Uterus (tissue), 4 donors: ENCODE measurements around the gene PLEKHG2. TPM values are rescaled to one million over a fixed set of nuclear protein-coding genes. Genes with fewer than 3 reads are reported as not detected.
A peak's percentile ranks its signal among the peaks of the same experiment; 100 is the strongest.

ENCODE experiments used
- DNase-seq, 2 donors: peaks; one replicate each; pipeline ENCODE4 v3.0.0-alpha.2; 2019 to 2020
- H3K27ac ChIP-seq, 2 donors: fragments of 200-600 bp; sonication (generic); 1 replicate in 1 of 2; 2 replicates in 1 of 2; pipeline ENCODE4 v1.5.1; 2016 to 2018
- H3K27me3 ChIP-seq, 2 donors: fragments of 200-600 bp; sonication (generic); one replicate each; pipeline ENCODE4 v1.5.1; 2018 to 2019; ENCODE audit warnings: control low read depth in 1 of 2
- H3K36me3 ChIP-seq, 2 donors: fragments of 200-600 bp; sonication (generic); one replicate each; pipeline ENCODE4 v1.5.1; 2019; ENCODE audit warnings: control low read depth in 1 of 2
- H3K4me1 ChIP-seq, 2 donors: fragments of 200-600 bp; sonication (generic); one replicate each; pipeline ENCODE4 v1.5.1; 2018 to 2019; ENCODE audit warnings: control low read depth in 1 of 2
- H3K4me3 ChIP-seq, 2 donors: fragments of 200-600 bp; sonication (generic); 1 replicate in 1 of 2; 2 replicates in 1 of 2; pipeline ENCODE4 v1.5.1; 2018 to 2019; ENCODE audit warnings: mild to moderate bottlenecking in 1 of 2
- H3K9me3 ChIP-seq, 2 donors: fragments of 200-600 bp; sonication (generic); one replicate each; pipeline ENCODE4 v1.5.1; 2019; ENCODE audit warnings: control low read depth in 1 of 2
- POLR2A ChIP-seq, 2 donors: fragments of 450-650 bp; IDR thresholded peaks; one replicate each; pipeline ENCODE4 v1.6.1; 2016; ENCODE audit warnings: antibody characterized with exemption in 2 of 2, mild to moderate bottlenecking in 1 of 2, moderate library complexity in 1 of 2
- intact Hi-C: fragments of 100-400 bp; cut with DNase I; formaldehyde crosslinking; loops from one replicate; pipeline ENCODE4 v1.15.1; 2023; ENCODE audit warnings: low total_unique reads
- total RNA-seq, 4 donors: library from RNA; depleted of rRNA in 3 of 4; stranded (reverse); fragments of >200 nt in 3 of 4; gene quantifications; one replicate each; pipeline versions ENCODE4 v1.1.0 to v1.2.4, GENCODE V29; 2014 to 2023
- TF ChIP-seq, protein P1 (sequence below), 4 experiments: fragments of 200-600 bp in 2 of 4; fragments of 450-650 bp in 2 of 4; sonication (generic) in 2 of 4; IDR thresholded peaks; one replicate each; pipeline ENCODE4 v1.5.1; 2016 to 2019; ENCODE audit warnings: antibody characterized with exemption in 4 of 4, mild to moderate bottlenecking in 2 of 4, moderate library complexity in 1 of 4
- donor health status: DM: yes; HTN: yes; CAD: no.

The PLEKHG2 gene
- total RNA-seq, 4 donors from 2014 or later: 5.1 to 120 (median 21.6) TPM

DNA sequence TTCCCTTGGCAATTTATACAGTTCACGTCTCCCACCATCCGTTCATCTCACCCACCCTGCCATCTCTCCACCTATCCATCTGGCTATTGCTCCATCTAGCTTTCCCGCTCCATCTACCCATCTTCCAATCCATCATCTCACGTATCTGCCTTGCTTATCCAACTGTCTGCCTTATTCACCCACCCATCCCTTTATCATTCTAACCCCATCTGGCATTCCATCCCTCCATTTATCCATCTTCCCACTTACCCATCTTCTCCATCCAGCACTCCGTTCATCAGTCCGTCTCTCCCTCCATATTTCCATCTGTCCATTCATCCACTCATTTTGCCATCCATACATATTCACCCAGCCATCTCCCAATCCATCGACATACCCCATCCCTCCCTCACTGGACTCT, 13.3 kb downstream of the PLEKHG2 start:
- no peaks in the 10 kb centered on the region for H3K27me3 ChIP-seq
- TF ChIP-seq, protein P1, sequence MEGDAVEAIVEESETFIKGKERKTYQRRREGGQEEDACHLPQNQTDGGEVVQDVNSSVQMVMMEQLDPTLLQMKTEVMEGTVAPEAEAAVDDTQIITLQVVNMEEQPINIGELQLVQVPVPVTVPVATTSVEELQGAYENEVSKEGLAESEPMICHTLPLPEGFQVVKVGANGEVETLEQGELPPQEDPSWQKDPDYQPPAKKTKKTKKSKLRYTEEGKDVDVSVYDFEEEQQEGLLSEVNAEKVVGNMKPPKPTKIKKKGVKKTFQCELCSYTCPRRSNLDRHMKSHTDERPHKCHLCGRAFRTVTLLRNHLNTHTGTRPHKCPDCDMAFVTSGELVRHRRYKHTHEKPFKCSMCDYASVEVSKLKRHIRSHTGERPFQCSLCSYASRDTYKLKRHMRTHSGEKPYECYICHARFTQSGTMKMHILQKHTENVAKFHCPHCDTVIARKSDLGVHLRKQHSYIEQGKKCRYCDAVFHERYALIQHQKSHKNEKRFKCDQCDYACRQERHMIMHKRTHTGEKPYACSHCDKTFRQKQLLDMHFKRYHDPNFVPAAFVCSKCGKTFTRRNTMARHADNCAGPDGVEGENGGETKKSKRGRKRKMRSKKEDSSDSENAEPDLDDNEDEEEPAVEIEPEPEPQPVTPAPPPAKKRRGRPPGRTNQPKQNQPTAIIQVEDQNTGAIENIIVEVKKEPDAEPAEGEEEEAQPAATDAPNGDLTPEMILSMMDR (IDR thresholded peaks at IDR 0.05): no peak
- TF ChIP-seq POLR2A (IDR thresholded peaks at IDR 0.05): no peak
- H3K27ac ChIP-seq: no peak overlapping the region
- DNase-seq: no peak
- H3K4me3 ChIP-seq: no peak overlapping the region
- H3K4me1 ChIP-seq: peaks cover 6 to 8% of the 10 kb centered on the region in 2 donors
- no peaks in the 10 kb centered on the region for H3K9me3 ChIP-seq
- H3K36me3 ChIP-seq: no peaks in the 10 kb centered on the region
- intact Hi-C loops: no loop called here

DNA sequence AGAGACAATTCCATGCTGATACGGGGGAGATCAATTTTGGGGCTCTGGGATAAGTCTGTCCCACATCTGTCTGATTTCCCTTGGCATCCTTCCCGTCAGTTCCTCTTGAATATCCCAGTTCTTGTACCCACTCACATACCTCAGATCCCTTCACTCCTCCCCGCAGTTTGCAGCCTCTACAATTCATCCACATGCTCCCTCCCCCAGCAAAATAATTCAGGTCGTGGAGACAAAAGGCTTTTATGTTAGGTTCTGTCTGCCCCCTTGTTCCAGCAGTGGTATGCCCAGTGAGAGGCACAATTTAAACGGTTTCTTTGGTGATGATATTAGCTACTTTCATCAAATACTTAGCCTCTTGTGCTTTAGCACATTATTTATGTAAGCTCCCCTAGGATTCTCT, 13.7 kb downstream of the PLEKHG2 start:
- TF ChIP-seq, protein P1 (IDR thresholded peaks at IDR 0.05): no peak
- TF ChIP-seq POLR2A (IDR thresholded peaks at IDR 0.05): no peak
- peaks cover 6 to 8% of the 10 kb centered on the region in 2 donors for H3K4me1 ChIP-seq
- no peaks in the 10 kb centered on the region for H3K9me3 ChIP-seq
- DNase-seq: no peak
- H3K36me3 ChIP-seq: no peaks in the 10 kb centered on the region
- intact Hi-C loops: no loop called here
- no peak overlapping the region for H3K27ac ChIP-seq
- H3K4me3 ChIP-seq: no peak overlapping the region
- no peaks in the 10 kb centered on the region for H3K27me3 ChIP-seq

DNA sequence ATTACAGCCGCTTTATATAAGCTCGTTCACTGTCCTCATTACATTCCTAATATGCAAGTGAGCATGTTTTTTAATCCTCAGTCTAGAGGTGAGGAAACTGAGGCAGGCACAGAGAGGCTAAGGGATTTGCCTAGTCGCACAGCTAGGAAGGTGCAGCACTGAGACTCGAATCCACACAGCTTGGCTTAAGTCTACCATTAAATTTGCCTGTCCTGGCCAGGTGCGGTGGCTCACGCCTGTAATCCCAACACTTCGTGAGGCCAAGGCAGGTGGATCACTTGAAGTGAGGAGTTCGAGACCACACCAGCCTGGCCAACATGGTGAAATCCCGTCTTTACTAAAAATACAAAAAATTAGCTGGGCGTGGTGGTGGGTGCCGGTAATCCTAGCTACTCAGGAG, 15.2 kb downstream of the PLEKHG2 start:
- Histone ChIP-seq H3K27me3 (no peaks in the 10 kb centered on the region), H3K36me3 (no peaks in the 10 kb centered on the region), H3K27ac (peak overlapping the region in 1 of 2 donors; percentile 74), H3K4me1 (peaks cover 6 to 8% of the 10 kb centered on the region in 2 donors), H3K9me3 (no peaks in the 10 kb centered on the region), H3K4me3 (no peak overlapping the region)
- DNase-seq: no peak
- no peak for TF ChIP-seq POLR2A (IDR thresholded peaks at IDR 0.05)
- TF ChIP-seq, protein P1 (IDR thresholded peaks at IDR 0.05): no peak
- intact Hi-C loops: no loop called here

DNA sequence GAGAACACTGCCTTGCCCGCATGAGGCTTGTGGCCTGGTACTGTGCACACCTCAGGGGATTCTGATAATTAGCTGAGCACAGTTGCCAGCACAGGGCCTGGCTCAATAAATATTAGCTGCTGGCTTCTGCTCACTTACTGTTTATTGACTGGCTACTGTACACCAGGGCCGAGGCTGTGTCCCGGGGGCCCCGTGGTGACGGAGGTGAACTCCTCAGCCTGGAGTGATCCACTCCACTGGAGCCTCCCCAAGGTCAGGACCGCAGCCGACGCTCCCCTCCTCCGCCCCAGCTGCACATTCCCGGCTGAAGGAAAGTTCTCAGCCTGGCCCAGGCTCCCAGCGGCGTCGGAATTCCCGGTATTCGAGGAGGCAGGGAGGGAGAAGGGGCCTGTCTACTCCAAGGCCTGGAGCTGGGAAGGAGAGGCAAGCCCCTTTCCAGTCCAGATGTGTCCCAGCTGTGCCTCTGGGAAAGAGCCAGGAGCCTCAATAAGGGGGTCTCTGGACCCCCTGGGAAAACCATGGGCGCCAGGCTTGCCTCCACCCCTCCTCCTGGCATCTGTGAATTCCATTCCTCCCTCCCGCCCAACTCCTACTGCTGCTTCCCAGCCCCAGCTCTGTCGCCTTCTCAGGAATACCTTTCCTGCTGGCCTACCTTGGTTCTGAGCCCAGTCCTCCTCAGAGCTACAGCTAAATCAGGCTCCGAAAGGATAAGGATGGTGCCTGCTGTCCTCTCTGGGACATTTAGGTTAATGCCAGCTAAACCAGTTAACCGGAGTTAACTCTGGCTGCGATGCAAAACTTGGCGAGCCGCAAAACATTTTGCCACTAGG, 16.0 kb downstream of the PLEKHG2 start:
- Histone ChIP-seq H3K9me3 (no peaks in the 10 kb centered on the region), H3K4me1 (peaks cover 6 to 8% of the 10 kb centered on the region in 2 donors), H3K4me3 (no peak overlapping the region), H3K27me3 (no peaks in the 10 kb centered on the region), H3K27ac (peak overlapping the region; percentile 74), H3K36me3 (no peaks in the 10 kb centered on the region)
- DNase-seq: peak; percentile 67 to 82
- intact Hi-C loops: no loop called here
- no peak for TF ChIP-seq POLR2A (IDR thresholded peaks at IDR 0.05)
- TF ChIP-seq, protein P1 (IDR thresholded peaks at IDR 0.05): no peak
